Left lobe of liver (tissue), 1 donor: ENCODE data around the gene RNU1-2. TPM values are rescaled to one million over a fixed set of nuclear protein-coding genes. Genes with fewer than 3 reads are reported as not detected.

Source experiments
- total RNA-seq: library from RNA; stranded (reverse); gene quantifications from one replicate; pipeline ENCODE4 v1.2.1, GENCODE V29; 2021
- donor health status: DM: no; HTN: yes; CAD: no.

The RNU1-2 gene
- total RNA-seq, 1 donor from 2014 or later: 1,159 TPM

Other genes with a start within 250 kb of the RNU1-2 start
- gene RNU1-3, start 229.0 kb upstream of the RNU1-2 start, total RNA-seq: 1,159 TPM
- 1,159 TPM for gene RNU1-4, start 155.5 kb upstream of the RNU1-2 start, total RNA-seq
- gene CROCC, start 26.0 kb downstream of the RNU1-2 start, total RNA-seq: 11.8 TPM
- gene MFAP2, start 84.6 kb downstream of the RNU1-2 start, total RNA-seq: 0.45 TPM
- gene ATP13A2, start 115.9 kb downstream of the RNU1-2 start, total RNA-seq: 10.3 TPM
- gene SDHB, start 158.1 kb downstream of the RNU1-2 start, total RNA-seq: 140 TPM
- 0.40 TPM for gene PADI2, start 223.5 kb downstream of the RNU1-2 start, total RNA-seq